K562 (cell line): ENCODE results near the gene ACAD10.

Source experiments
- BRD4 ChIP-seq: fragments of 200-600 bp; sonication (generic); IDR thresholded peaks from 2 replicates; pipeline ENCODE4 v1.6.1; 2017; ENCODE audit warnings: inconsistent platforms
- RCOR1 ChIP-seq, 2 experiments: IDR thresholded peaks; 2 replicates each; pipeline ENCODE4 v1.6.1; 2012; ENCODE audit warnings: low read depth in 2 of 2, low read length in 2 of 2, borderline replicate concordance in 1 of 2, improper control_type of control experiment in 1 of 2
- SMARCC2 ChIP-seq: fragments of 450-650 bp; IDR thresholded peaks from 2 replicates; pipeline ENCODE4 v1.6.1; 2017; ENCODE audit warnings: antibody characterized with exemption, moderate library complexity, mild to moderate bottlenecking, low read depth
- SRSF9 ChIP-seq: fragments of 200-400 bp; formaldehyde crosslinking; IDR thresholded peaks from 2 replicates; pipeline ENCODE4 v1.6.1; 2017; ENCODE audit warnings: low read depth, low read length, borderline replicate concordance
- SUPT5H ChIP-seq: fragments of 450-650 bp; IDR thresholded peaks from 2 replicates; pipeline ENCODE4 v1.6.1; 2016

- no peak for TF ChIP-seq SRSF9
- no peak for TF ChIP-seq SMARCC2
- no peak for TF ChIP-seq RCOR1 (IDR thresholded peaks at IDR 0.05; ENCODE audit: borderline replicate concordance in 1 of 2, low read depth in 2 of 2, low read length in 2 of 2)
- TF ChIP-seq SUPT5H = no peak
- no peak for TF ChIP-seq BRD4
Measured at GRCh38 chr12:111758120-111758561, 72.3 kb downstream of the ACAD10 start.
